Measurements from ENCODE around the gene OTUD3. TPM values are rescaled to one million over a fixed set of nuclear protein-coding genes. Genes with fewer than 3 reads are reported as not detected.

The OTUD3 gene
- total and polyA plus RNA-seq, 2 of the 13 experiments (the other 11 are each of a cell fraction or from before 2014, with no cell fraction given) = 5.2 to 7.5 TPM

DNA sequence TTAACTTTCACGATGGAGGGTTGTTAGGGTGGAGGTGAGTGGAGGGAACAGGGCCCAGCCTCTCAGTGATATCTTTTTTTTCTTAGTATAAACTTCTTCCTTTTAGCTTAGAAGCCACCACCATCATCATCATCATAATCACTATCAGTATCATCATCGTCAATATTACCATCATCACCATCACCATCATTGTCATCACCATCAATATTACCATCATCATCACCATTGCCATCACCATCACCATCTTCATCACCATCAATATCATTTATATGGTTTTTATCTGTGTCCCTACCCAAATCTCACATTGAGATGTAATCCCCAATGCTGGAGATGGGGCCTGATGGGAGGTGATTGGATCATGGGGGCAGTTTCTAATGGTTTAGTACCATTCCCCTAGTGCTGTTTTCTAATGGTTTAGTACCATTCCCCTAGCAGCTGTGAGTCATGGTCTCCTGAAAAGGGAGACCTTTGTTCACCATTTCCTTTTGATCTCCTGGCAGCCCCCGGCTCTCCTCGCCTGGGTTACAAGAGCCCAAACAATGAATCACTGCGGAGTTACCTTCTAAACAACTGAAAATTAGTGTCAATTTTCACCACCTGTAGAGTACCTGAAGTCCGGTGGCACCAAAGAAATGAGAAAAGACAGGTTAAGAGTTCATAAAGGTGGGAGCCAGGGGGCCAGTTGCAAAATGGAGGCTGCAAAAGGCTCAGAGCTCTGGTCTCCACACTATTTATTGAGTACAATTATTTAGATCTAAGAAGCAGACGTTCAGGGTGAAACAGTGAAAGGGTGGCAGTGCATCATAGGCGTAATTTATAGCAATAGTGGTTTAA, 44.3 kb downstream of the OTUD3 start (continued):
- TF ChIP-seq WIZ (CRISPR knock-in tag; IDR thresholded peaks at IDR 0.05) (no peak), RBFOX2 (IDR thresholded peaks at IDR 0.05; ENCODE audit: low read depth, low read length) (peak; percentile 41; the same call in 1 of the 2 replicates), ZSCAN21 (CRISPR knock-in tag; IDR thresholded peaks at IDR 0.05; ENCODE audit: borderline replicate concordance) (peak; percentile 97), ZNF713 (CRISPR knock-in tag; IDR thresholded peaks at IDR 0.05) (no peak), NR2F6 (IDR thresholded peaks at IDR 0.05) (peak; percentile 30; the same call in 1 of the 2 replicates), NR2F6 (CRISPR knock-in tag; IDR thresholded peaks at IDR 0.05) (peak; percentile 40; the same call in 1 of the 2 replicates), MXI1 (IDR thresholded peaks at IDR 0.05; ENCODE audit: borderline replicate concordance, low read depth, low read length) (peak; percentile 24; the same call in 1 of the 3 replicates), ZNF101 (CRISPR knock-in tag; IDR thresholded peaks at IDR 0.05; ENCODE audit: borderline replicate concordance, low read depth) (no peak), RFX1 (IDR thresholded peaks at IDR 0.05) (peak; percentile 45; the same call in 1 of the 2 replicates), ZNF382 (CRISPR knock-in tag; IDR thresholded peaks at IDR 0.05; ENCODE audit: borderline replicate concordance) (no peak), HMG20A (CRISPR knock-in tag; IDR thresholded peaks at IDR 0.05; ENCODE audit: borderline replicate concordance) (peak; percentile 65)
- TF ChIP-seq, protein P1, sequence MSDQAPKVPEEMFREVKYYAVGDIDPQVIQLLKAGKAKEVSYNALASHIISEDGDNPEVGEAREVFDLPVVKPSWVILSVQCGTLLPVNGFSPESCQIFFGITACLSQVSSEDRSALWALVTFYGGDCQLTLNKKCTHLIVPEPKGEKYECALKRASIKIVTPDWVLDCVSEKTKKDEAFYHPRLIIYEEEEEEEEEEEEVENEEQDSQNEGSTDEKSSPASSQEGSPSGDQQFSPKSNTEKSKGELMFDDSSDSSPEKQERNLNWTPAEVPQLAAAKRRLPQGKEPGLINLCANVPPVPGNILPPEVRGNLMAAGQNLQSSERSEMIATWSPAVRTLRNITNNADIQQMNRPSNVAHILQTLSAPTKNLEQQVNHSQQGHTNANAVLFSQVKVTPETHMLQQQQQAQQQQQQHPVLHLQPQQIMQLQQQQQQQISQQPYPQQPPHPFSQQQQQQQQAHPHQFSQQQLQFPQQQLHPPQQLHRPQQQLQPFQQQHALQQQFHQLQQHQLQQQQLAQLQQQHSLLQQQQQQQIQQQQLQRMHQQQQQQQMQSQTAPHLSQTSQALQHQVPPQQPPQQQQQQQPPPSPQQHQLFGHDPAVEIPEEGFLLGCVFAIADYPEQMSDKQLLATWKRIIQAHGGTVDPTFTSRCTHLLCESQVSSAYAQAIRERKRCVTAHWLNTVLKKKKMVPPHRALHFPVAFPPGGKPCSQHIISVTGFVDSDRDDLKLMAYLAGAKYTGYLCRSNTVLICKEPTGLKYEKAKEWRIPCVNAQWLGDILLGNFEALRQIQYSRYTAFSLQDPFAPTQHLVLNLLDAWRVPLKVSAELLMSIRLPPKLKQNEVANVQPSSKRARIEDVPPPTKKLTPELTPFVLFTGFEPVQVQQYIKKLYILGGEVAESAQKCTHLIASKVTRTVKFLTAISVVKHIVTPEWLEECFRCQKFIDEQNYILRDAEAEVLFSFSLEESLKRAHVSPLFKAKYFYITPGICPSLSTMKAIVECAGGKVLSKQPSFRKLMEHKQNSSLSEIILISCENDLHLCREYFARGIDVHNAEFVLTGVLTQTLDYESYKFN (CRISPR knock-in tag; conservative IDR thresholded peaks at IDR 0.05) = peak; percentile 83
- TF ChIP-seq, protein P2, sequence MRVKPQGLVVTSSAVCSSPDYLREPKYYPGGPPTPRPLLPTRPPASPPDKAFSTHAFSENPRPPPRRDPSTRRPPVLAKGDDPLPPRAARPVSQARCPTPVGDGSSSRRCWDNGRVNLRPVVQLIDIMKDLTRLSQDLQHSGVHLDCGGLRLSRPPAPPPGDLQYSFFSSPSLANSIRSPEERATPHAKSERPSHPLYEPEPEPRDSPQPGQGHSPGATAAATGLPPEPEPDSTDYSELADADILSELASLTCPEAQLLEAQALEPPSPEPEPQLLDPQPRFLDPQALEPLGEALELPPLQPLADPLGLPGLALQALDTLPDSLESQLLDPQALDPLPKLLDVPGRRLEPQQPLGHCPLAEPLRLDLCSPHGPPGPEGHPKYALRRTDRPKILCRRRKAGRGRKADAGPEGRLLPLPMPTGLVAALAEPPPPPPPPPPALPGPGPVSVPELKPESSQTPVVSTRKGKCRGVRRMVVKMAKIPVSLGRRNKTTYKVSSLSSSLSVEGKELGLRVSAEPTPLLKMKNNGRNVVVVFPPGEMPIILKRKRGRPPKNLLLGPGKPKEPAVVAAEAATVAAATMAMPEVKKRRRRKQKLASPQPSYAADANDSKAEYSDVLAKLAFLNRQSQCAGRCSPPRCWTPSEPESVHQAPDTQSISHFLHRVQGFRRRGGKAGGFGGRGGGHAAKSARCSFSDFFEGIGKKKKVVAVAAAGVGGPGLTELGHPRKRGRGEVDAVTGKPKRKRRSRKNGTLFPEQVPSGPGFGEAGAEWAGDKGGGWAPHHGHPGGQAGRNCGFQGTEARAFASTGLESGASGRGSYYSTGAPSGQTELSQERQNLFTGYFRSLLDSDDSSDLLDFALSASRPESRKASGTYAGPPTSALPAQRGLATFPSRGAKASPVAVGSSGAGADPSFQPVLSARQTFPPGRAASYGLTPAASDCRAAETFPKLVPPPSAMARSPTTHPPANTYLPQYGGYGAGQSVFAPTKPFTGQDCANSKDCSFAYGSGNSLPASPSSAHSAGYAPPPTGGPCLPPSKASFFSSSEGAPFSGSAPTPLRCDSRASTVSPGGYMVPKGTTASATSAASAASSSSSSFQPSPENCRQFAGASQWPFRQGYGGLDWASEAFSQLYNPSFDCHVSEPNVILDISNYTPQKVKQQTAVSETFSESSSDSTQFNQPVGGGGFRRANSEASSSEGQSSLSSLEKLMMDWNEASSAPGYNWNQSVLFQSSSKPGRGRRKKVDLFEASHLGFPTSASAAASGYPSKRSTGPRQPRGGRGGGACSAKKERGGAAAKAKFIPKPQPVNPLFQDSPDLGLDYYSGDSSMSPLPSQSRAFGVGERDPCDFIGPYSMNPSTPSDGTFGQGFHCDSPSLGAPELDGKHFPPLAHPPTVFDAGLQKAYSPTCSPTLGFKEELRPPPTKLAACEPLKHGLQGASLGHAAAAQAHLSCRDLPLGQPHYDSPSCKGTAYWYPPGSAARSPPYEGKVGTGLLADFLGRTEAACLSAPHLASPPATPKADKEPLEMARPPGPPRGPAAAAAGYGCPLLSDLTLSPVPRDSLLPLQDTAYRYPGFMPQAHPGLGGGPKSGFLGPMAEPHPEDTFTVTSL (CRISPR knock-in tag; IDR thresholded peaks at IDR 0.05; ENCODE audit: borderline replicate concordance) = peak; percentile 87; the same call in 1 of the 2 replicates
- TF ChIP-seq, protein P3, sequence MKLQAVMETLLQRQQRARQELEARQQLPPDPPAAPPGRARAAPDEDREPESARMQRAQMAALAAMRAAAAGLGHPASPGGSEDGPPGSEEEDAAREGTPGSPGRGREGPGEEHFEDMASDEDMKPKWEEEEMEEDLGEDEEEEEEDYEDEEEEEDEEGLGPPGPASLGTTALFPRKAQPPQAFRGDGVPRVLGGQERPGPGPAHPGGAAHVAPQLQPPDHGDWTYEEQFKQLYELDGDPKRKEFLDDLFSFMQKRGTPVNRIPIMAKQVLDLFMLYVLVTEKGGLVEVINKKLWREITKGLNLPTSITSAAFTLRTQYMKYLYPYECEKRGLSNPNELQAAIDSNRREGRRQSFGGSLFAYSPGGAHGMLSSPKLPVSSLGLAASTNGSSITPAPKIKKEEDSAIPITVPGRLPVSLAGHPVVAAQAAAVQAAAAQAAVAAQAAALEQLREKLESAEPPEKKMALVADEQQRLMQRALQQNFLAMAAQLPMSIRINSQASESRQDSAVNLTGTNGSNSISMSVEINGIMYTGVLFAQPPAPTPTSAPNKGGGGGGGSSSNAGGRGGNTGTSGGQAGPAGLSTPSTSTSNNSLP (IDR thresholded peaks at IDR 0.05; ENCODE audit: low read depth, low read length) = peak; percentile 77
- TF ChIP-seq, protein P4, sequence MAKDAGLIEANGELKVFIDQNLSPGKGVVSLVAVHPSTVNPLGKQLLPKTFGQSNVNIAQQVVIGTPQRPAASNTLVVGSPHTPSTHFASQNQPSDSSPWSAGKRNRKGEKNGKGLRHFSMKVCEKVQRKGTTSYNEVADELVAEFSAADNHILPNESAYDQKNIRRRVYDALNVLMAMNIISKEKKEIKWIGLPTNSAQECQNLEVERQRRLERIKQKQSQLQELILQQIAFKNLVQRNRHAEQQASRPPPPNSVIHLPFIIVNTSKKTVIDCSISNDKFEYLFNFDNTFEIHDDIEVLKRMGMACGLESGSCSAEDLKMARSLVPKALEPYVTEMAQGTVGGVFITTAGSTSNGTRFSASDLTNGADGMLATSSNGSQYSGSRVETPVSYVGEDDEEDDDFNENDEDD (CRISPR knock-in tag; IDR thresholded peaks at IDR 0.05; ENCODE audit: borderline replicate concordance) = 0 out of 2 replicates have a peak, but pooled peaks have one; percentile 17
- TF ChIP-seq, protein P5, sequence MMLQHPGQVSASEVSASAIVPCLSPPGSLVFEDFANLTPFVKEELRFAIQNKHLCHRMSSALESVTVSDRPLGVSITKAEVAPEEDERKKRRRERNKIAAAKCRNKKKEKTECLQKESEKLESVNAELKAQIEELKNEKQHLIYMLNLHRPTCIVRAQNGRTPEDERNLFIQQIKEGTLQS (CRISPR knock-in tag; IDR thresholded peaks at IDR 0.05) = peak; percentile 69; the same call in 1 of the 2 replicates
